Cardiac muscle cell (in vitro differentiated cells and primary cell): ENCODE results near the gene PCDH9. TPM values are rescaled to one million over a fixed set of nuclear protein-coding genes. Genes with fewer than 3 reads are reported as not detected.
A peak's percentile ranks its signal among the peaks of the same experiment; 100 is the strongest.

Experiments used
- DNase-seq, 2 donors: peaks; one replicate each; pipeline versions ENCODE4 v3.0.0 to v3.0.0-alpha.2; 2010 to 2017; ENCODE audit warnings: low read depth in 1 of 2, low spot score in 1 of 2
- H3K27ac ChIP-seq: fragments of 200-600 bp; sonication (generic); 2 replicates; pipeline ENCODE4 v1.5.1; 2016
- H3K27me3 ChIP-seq: fragments of 200-600 bp; sonication (generic); 2 replicates; pipeline ENCODE4 v1.6.0; 2016; ENCODE audit warnings: control low read depth
- H3K36me3 ChIP-seq: fragments of 200-600 bp; sonication (generic); 2 replicates; pipeline ENCODE4 v1.5.1; 2016; ENCODE audit warnings: control low read depth
- H3K4me1 ChIP-seq: fragments of 200-600 bp; sonication (generic); 2 replicates; pipeline ENCODE4 v1.8.1; 2017; ENCODE audit warnings: low read depth, mild to moderate bottlenecking, mixed run types
- H3K4me3 ChIP-seq: fragments of 200-600 bp; sonication (generic); 2 replicates; pipeline ENCODE4 v1.5.1; 2016; ENCODE audit warnings: mild to moderate bottlenecking
- H3K9me3 ChIP-seq: fragments of 200-600 bp; sonication (generic); 2 replicates; pipeline ENCODE4 v1.5.1; 2017; ENCODE audit warnings: low read depth, mild to moderate bottlenecking, control low read depth
- CTCF ChIP-seq: IDR thresholded peaks from 2 replicates; pipeline ENCODE4 v1.5.1; 2012; ENCODE audit warnings: low read depth, mild to moderate bottlenecking, low read length
- polyA plus RNA-seq: library from polyadenylated mRNA; unstranded; fragments of >200 nt; fragmentation: Nextera tagmentation; extraction: Ambion mirVana; gene quantifications from 2 replicates; pipeline ENCODE4 v1.2.1, GENCODE V29; 2016
- total RNA-seq: library from RNA; depleted of rRNA; stranded (reverse); fragments of >200 nt; gene quantifications from 2 replicates; pipeline ENCODE4 v1.2.3, GENCODE V29; 2016

Gene PCDH9
- total and polyA plus RNA-seq, 2 experiments from 2014 or later = 1.6 to 2.3 TPM

- no peaks in the 10 kb centered on the region for H3K4me1 ChIP-seq
- no peak for DNase-seq
- no peaks in the 10 kb centered on the region for H3K27me3 ChIP-seq
- no peak for TF ChIP-seq CTCF
- no peaks in the 10 kb centered on the region for H3K36me3 ChIP-seq
- no peaks in the 10 kb centered on the region for H3K9me3 ChIP-seq
- H3K27ac ChIP-seq = no peak overlapping the region
- H3K4me3 ChIP-seq = no peak overlapping the region
Observed at GRCh38 chr13:67118277-67118676, 111.9 kb downstream of the PCDH9 start.

- Histone ChIP-seq H3K27ac (no peak overlapping the region), H3K9me3 (no peaks in the 10 kb centered on the region), H3K36me3 (no peaks in the 10 kb centered on the region), H3K4me3 (no peak overlapping the region), H3K4me1 (no peaks in the 10 kb centered on the region), H3K27me3 (no peaks in the 10 kb centered on the region)
- TF ChIP-seq CTCF = no peak
- peak in 1 of 2 donors; percentile 49 for DNase-seq
Observed at GRCh38 chr13:67117010-67117550, 113.1 kb downstream of the PCDH9 start.

GRCh38 chr13:67107979-67108378 lies 122.2 kb downstream of the PCDH9 start:
- no peak for DNase-seq
- Histone ChIP-seq H3K4me3 (no peak overlapping the region), H3K27ac (no peak overlapping the region), H3K9me3 (no peaks in the 10 kb centered on the region), H3K4me1 (no peaks in the 10 kb centered on the region), H3K27me3 (no peaks in the 10 kb centered on the region), H3K36me3 (no peaks in the 10 kb centered on the region)
- no peak for TF ChIP-seq CTCF

- Histone ChIP-seq H3K9me3 (no peaks in the 10 kb centered on the region), H3K4me1 (no peaks in the 10 kb centered on the region), H3K36me3 (no peaks in the 10 kb centered on the region), H3K4me3 (no peak overlapping the region), H3K27ac (no peak overlapping the region), H3K27me3 (no peaks in the 10 kb centered on the region)
- no peak for TF ChIP-seq CTCF
- no peak for DNase-seq
Observed at GRCh38 chr13:67106502-67107057, 123.6 kb downstream of the PCDH9 start.

- DNase-seq = no peak
- TF ChIP-seq CTCF = no peak
- Histone ChIP-seq H3K27me3 (no peaks in the 10 kb centered on the region), H3K4me1 (no peaks in the 10 kb centered on the region), H3K4me3 (no peak overlapping the region), H3K9me3 (no peaks in the 10 kb centered on the region), H3K27ac (no peak overlapping the region), H3K36me3 (no peaks in the 10 kb centered on the region)
Observed at GRCh38 chr13:67101730-67102467, 128.2 kb downstream of the PCDH9 start.
